Ishikawa (cell line): Measurements from ENCODE around the gene TMEM255B.

Source experiments
- CEBPB ChIP-seq: IDR thresholded peaks from 2 replicates; pipeline ENCODE4 v1.6.1; 2012
- CREB1 ChIP-seq: IDR thresholded peaks from 2 replicates; pipeline ENCODE4 v1.6.1; 2012; ENCODE audit warnings: low read depth
- EGR1 ChIP-seq: IDR thresholded peaks from 2 replicates; pipeline ENCODE4 v1.6.1; 2012
- EP300 ChIP-seq: IDR thresholded peaks from 2 replicates; pipeline ENCODE4 v1.6.1; 2012; ENCODE audit warnings: borderline replicate concordance
- FOXM1 ChIP-seq: IDR thresholded peaks from 2 replicates; pipeline ENCODE4 v1.6.1; 2012; ENCODE audit warnings: low read depth, borderline replicate concordance
- MAX ChIP-seq: IDR thresholded peaks from 2 replicates; pipeline ENCODE4 v1.6.1; 2012
- NFIC ChIP-seq: IDR thresholded peaks from 2 replicates; pipeline ENCODE4 v1.6.1; 2012
- RAD21 ChIP-seq: IDR thresholded peaks from 2 replicates; pipeline ENCODE4 v1.6.1; 2012; ENCODE audit warnings: low read depth
- REST ChIP-seq: IDR thresholded peaks from 2 replicates; pipeline ENCODE4 v1.6.1; 2012; ENCODE audit warnings: low read depth, mild to moderate bottlenecking
- TAF1 ChIP-seq: IDR thresholded peaks from 2 replicates; pipeline ENCODE4 v1.6.1; 2012; ENCODE audit warnings: low read depth, mild to moderate bottlenecking
- TCF12 ChIP-seq: IDR thresholded peaks from 2 replicates; pipeline ENCODE4 v1.6.1; 2012; ENCODE audit warnings: low read depth
- TEAD4 ChIP-seq: IDR thresholded peaks from 2 replicates; pipeline ENCODE4 v1.6.1; 2012
- USF1 ChIP-seq: IDR thresholded peaks from 2 replicates; pipeline ENCODE4 v1.6.1; 2012
- YY1 ChIP-seq: IDR thresholded peaks from 2 replicates; pipeline ENCODE4 v1.6.1; 2012; ENCODE audit warnings: low read depth
- ZBTB7A ChIP-seq: IDR thresholded peaks from 2 replicates; pipeline ENCODE4 v1.6.1; 2012; ENCODE audit warnings: low read depth

The TMEM255B gene

GRCh38 chr13:113842336-113843062 lies 83.5 kb downstream of the TMEM255B start:
- no peak for TF ChIP-seq FOXM1
- no peak for TF ChIP-seq TEAD4
- TF ChIP-seq CEBPB: no peak
- TF ChIP-seq EP300: no peak
- no peak for TF ChIP-seq ZBTB7A
- TF ChIP-seq CREB1: no peak
- no peak for TF ChIP-seq REST
- no peak for TF ChIP-seq TAF1
- no peak for TF ChIP-seq EGR1
- no peak for TF ChIP-seq YY1
- no peak for TF ChIP-seq USF1
- TF ChIP-seq RAD21: no peak
- TF ChIP-seq TCF12: no peak
- TF ChIP-seq NFIC: no peak
- TF ChIP-seq MAX: no peak

- TF ChIP-seq ZBTB7A (no peak), RAD21 (no peak), TAF1 (no peak), USF1 (no peak), REST (no peak), TCF12 (no peak), FOXM1 (no peak), NFIC (no peak)
These were observed 84.1 kb downstream of the TMEM255B start for GRCh38 chr13:113843063-113843654.

GRCh38 chr13:113843864-113844556 lies 85.0 kb downstream of the TMEM255B start:
- no peak for TF ChIP-seq TCF12
- TF ChIP-seq YY1: no peak
- TF ChIP-seq EP300: no peak
- no peak for TF ChIP-seq RAD21
- no peak for TF ChIP-seq MAX
- TF ChIP-seq FOXM1: no peak

- no peak for TF ChIP-seq NFIC
- no peak for TF ChIP-seq MAX
- no peak for TF ChIP-seq EP300
- no peak for TF ChIP-seq RAD21
- TF ChIP-seq EGR1: no peak
- TF ChIP-seq FOXM1: no peak
- no peak for TF ChIP-seq CREB1
- TF ChIP-seq CEBPB: no peak
- TF ChIP-seq REST: no peak
- TF ChIP-seq USF1: no peak
- no peak for TF ChIP-seq TEAD4
- no peak for TF ChIP-seq YY1
- TF ChIP-seq TCF12: no peak
- TF ChIP-seq TAF1: no peak
- no peak for TF ChIP-seq ZBTB7A
These were observed 86.0 kb downstream of the TMEM255B start for GRCh38 chr13:113845055-113845454.
